Epithelial cell of esophagus (primary cell): Measurements from ENCODE around the gene LYRM4.

ENCODE experiments used
- DNase-seq: peaks from one replicate; pipeline ENCODE4 v3.0.0; 2010; ENCODE audit warnings: low read depth
- H3K4me3 ChIP-seq: 2 replicates; pipeline ENCODE4 v1.5.1; 2011; ENCODE audit warnings: mild to moderate bottlenecking, low read length, control low read depth
- CTCF ChIP-seq: IDR thresholded peaks from 2 replicates; pipeline ENCODE4 v1.5.1; 2011; ENCODE audit warnings: low read depth, mild to moderate bottlenecking, low read length, control low read depth, inconsistent platforms; ENCODE audit not compliant: insufficient read depth; ENCODE audit errors: missing control alignments

The LYRM4 gene

GRCh38 chr6:5163247-5163646 is 97.5 kb downstream of the LYRM4 start:
- DNase-seq: no peak
- no peak overlapping the region for H3K4me3 ChIP-seq
- TF ChIP-seq CTCF: no peak

GRCh38 chr6:5162355-5162754 is 98.4 kb downstream of the LYRM4 start:
- H3K4me3 ChIP-seq: no peak overlapping the region
- TF ChIP-seq CTCF: no peak
- no peak for DNase-seq

GRCh38 chr6:5160206-5160605 is 100.5 kb downstream of the LYRM4 start:
- H3K4me3 ChIP-seq: no peak overlapping the region
- no peak for TF ChIP-seq CTCF
- DNase-seq: no peak

- no peak overlapping the region for H3K4me3 ChIP-seq
- no peak for TF ChIP-seq CTCF
- DNase-seq: peak; percentile 87
Observed at GRCh38 chr6:5159162-5159561, 101.6 kb downstream of the LYRM4 start.

- H3K4me3 ChIP-seq: no peak overlapping the region
- TF ChIP-seq CTCF: no peak
- DNase-seq: no peak
Observed at GRCh38 chr6:5158180-5158579, 102.6 kb downstream of the LYRM4 start.

GRCh38 chr6:5157621-5158138 is 103.1 kb downstream of the LYRM4 start:
- TF ChIP-seq CTCF: no peak
- DNase-seq: no peak
- H3K4me3 ChIP-seq: no peak overlapping the region

- no peak for DNase-seq
- no peak overlapping the region for H3K4me3 ChIP-seq
- no peak for TF ChIP-seq CTCF
Observed at GRCh38 chr6:5156627-5157026, 104.1 kb downstream of the LYRM4 start.
